H1 (cell line): ENCODE data around the gene RPL37A.

Source experiments
- ATF2 ChIP-seq: IDR thresholded peaks from 2 replicates; pipeline ENCODE4 v1.6.1; 2012; ENCODE audit warnings: low read length, inconsistent platforms
- CTCF ChIP-seq, 3 experiments: IDR thresholded peaks; 1 replicate in 2 of 3; 2 replicates in 1 of 3; pipeline versions ENCODE4 v1.5.1 to v1.6.1; 2011; ENCODE audit warnings: low read length in 3 of 3, mild to moderate bottlenecking in 3 of 3, inconsistent platforms in 2 of 3, low read depth in 1 of 3, moderate library complexity in 1 of 3; ENCODE audit not compliant: insufficient read depth in 1 of 3; ENCODE audit errors: control extremely low read depth in 1 of 3
- E2F6 ChIP-seq: IDR thresholded peaks from 2 replicates; pipeline ENCODE4 v1.6.1; 2012; ENCODE audit warnings: inconsistent platforms
- EZH2 ChIP-seq: fragments of 200-600 bp; sonication (generic); IDR thresholded peaks from 2 replicates; pipeline ENCODE4 v1.7.1; 2012; ENCODE audit warnings: low read depth, mild to moderate bottlenecking, moderate library complexity, low read length, inconsistent platforms; ENCODE audit not compliant: severe bottlenecking
- JUND ChIP-seq: IDR thresholded peaks from 2 replicates; pipeline ENCODE4 v1.6.1; 2011; ENCODE audit warnings: mild to moderate bottlenecking, improper control_type of control experiment, low read length
- POLR2A ChIP-seq, 2 experiments: IDR thresholded peaks; 1 replicate in 1 of 2; 2 replicates in 1 of 2; pipeline ENCODE4 v1.6.1; 2011; ENCODE audit warnings: low read depth in 2 of 2, low read length in 2 of 2, mild to moderate bottlenecking in 2 of 2; ENCODE audit errors: control extremely low read depth in 1 of 2
- SP2 ChIP-seq: IDR thresholded peaks from 2 replicates; pipeline ENCODE4 v1.6.1; 2012; ENCODE audit warnings: mild to moderate bottlenecking, low read length, inconsistent platforms
- YY1 ChIP-seq: IDR thresholded peaks from 2 replicates; pipeline ENCODE4 v1.6.1; 2011; ENCODE audit warnings: low read depth, mild to moderate bottlenecking, low read length

GRCh38 chr2:216480221-216480620, 18.4 kb upstream of the RPL37A start:
- TF ChIP-seq SP2, result no peak
- TF ChIP-seq EZH2, result no peak
- no peak for TF ChIP-seq POLR2A (IDR thresholded peaks at IDR 0.05; ENCODE audit: control extremely low read depth in 1 of 2, low read depth in 2 of 2, low read length in 2 of 2)
- no peak for TF ChIP-seq ATF2
- TF ChIP-seq YY1, result no peak
- no peak for TF ChIP-seq JUND
- no peak for TF ChIP-seq CTCF (IDR thresholded peaks at IDR 0.05; ENCODE audit: control extremely low read depth in 1 of 3, insufficient read depth in 1 of 3, low read depth in 1 of 3, low read length in 3 of 3)
- TF ChIP-seq E2F6, result no peak
